Measurements from ENCODE around the gene TMEM248.

TMEM248 gene

GRCh38 chr7:67006965-67007364 is 85.9 kb downstream of the TMEM248 start:
- no peak overlapping the region for H3K27ac ChIP-seq
- no peak overlapping the region for H3K9ac ChIP-seq
- no peak for TF ChIP-seq CTCF (IDR thresholded peaks at IDR 0.05)
- H3K36me3 ChIP-seq (ENCODE audit: control insufficient read depth, insufficient read depth, low read length), result no peaks in the 10 kb centered on the region
- H3K9me3 ChIP-seq (ENCODE audit: control insufficient read depth, low read length), result no peaks in the 10 kb centered on the region
- H2AFZ ChIP-seq, result no peak overlapping the region
- H3K4me3 ChIP-seq (ENCODE audit: low read depth, low read length), result no peak overlapping the region
- no peaks in the 10 kb centered on the region for H3K27me3 ChIP-seq (ENCODE audit: control insufficient read depth, insufficient read depth, low read length)
- peaks cover 13% of the 10 kb centered on the region for H3K79me2 ChIP-seq
- no peaks in the 10 kb centered on the region for H3K4me1 ChIP-seq
- H3K4me2 ChIP-seq (ENCODE audit: low read length), result no peak overlapping the region
